HCT116 (cell line): ENCODE results near the gene GSTM1.

Source experiments
- EGR1 ChIP-seq: IDR thresholded peaks from 2 replicates; pipeline ENCODE4 v1.6.1; 2012; ENCODE audit warnings: low read depth
- ELF1 ChIP-seq: IDR thresholded peaks from 2 replicates; pipeline ENCODE4 v1.6.1; 2012; ENCODE audit warnings: low read depth, borderline replicate concordance
- EZH2 ChIP-seq: fragments of 200-600 bp; sonication (generic); IDR thresholded peaks from 2 replicates; pipeline ENCODE4 v1.6.1; 2017; ENCODE audit warnings: antibody characterized with exemption, mixed run types
- POLR2AphosphoS5 ChIP-seq: IDR thresholded peaks from 2 replicates; pipeline ENCODE4 v1.6.1; 2011; ENCODE audit warnings: mild to moderate bottlenecking, low read depth, low read length, moderate library complexity
- RAD21 ChIP-seq: IDR thresholded peaks from 2 replicates; pipeline ENCODE4 v1.6.1; 2012; ENCODE audit warnings: low read depth, mild to moderate bottlenecking
- TCF7L2 ChIP-seq: IDR thresholded peaks from 2 replicates; pipeline ENCODE4 v1.7.0; 2011; ENCODE audit warnings: borderline replicate concordance, inconsistent platforms; ENCODE audit not compliant: insufficient read depth, insufficient read length; ENCODE audit errors: extremely low read depth
- TF ChIP-seq, protein P1 (sequence below), 3 experiments: fragments of 200-600 bp in 1 of 3; sonication (generic) in 1 of 3; IDR thresholded peaks in 2 of 3; conservative IDR thresholded peaks in 1 of 3; 2 replicates each; pipeline ENCODE4 v1.5.1; 2012 to 2017; ENCODE audit warnings: low read depth in 2 of 3, low read length in 2 of 3, antibody characterized with exemption in 1 of 3, borderline replicate concordance in 1 of 3, control low read depth in 1 of 3, mild to moderate bottlenecking in 1 of 3, mixed read lengths in 1 of 3, mixed run types in 1 of 3, moderate library complexity in 1 of 3; ENCODE audit not compliant: insufficient read depth in 1 of 3

DNA sequence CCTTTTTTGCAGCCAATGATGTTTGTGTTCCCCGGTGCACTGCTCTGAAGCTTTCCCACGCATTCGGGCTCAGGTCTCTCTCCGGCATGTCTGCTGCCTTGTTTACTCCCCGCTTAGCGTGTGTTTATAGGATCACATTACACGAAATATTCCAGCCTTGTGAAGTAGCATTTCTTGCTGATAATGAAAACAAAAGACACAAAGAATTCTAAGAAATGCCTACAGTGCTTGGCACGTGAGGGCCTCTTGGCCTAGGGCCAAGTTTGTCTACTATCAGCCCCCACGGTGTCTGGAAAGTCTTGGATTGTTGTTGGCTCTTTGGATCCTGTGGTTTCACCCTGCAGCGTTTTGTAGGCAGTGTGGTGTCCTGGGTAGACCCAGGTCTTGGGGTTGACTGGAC lies 42.9 kb upstream of the GSTM1 start:
- TF ChIP-seq, protein P1, sequence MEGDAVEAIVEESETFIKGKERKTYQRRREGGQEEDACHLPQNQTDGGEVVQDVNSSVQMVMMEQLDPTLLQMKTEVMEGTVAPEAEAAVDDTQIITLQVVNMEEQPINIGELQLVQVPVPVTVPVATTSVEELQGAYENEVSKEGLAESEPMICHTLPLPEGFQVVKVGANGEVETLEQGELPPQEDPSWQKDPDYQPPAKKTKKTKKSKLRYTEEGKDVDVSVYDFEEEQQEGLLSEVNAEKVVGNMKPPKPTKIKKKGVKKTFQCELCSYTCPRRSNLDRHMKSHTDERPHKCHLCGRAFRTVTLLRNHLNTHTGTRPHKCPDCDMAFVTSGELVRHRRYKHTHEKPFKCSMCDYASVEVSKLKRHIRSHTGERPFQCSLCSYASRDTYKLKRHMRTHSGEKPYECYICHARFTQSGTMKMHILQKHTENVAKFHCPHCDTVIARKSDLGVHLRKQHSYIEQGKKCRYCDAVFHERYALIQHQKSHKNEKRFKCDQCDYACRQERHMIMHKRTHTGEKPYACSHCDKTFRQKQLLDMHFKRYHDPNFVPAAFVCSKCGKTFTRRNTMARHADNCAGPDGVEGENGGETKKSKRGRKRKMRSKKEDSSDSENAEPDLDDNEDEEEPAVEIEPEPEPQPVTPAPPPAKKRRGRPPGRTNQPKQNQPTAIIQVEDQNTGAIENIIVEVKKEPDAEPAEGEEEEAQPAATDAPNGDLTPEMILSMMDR (IDR thresholded peaks at IDR 0.05 in 2 of 3, conservative IDR thresholded peaks at IDR 0.05 in 1 of 3; ENCODE audit: borderline replicate concordance in 1 of 3, insufficient read depth in 1 of 3, low read depth in 2 of 3, low read length in 2 of 3): no peak
- TF ChIP-seq EZH2 (no peak), POLR2AphosphoS5 (no peak), RAD21 (no peak), ELF1 (no peak), TCF7L2 (no peak), EGR1 (no peak)
